MM.1S (cell line): ENCODE data around the gene SKA1.

Experiments used
- CTCF ChIP-seq: fragments of 300-600 bp; sonication (generic); IDR thresholded peaks from 2 replicates; pipeline ENCODE4 v1.5.1; 2016; ENCODE audit warnings: antibody characterized with exemption, low read length, mixed read lengths
- EZH2 ChIP-seq: fragments of 300-600 bp; sonication (generic); optimal IDR thresholded peaks from 2 replicates; pipeline ENCODE3; 2017; ENCODE audit warnings: low read depth, mild to moderate bottlenecking, antibody characterized with exemption, low read length, mixed read lengths
- EZH2phosphoT487 ChIP-seq: fragments of 300-600 bp; sonication (generic); IDR thresholded peaks from 2 replicates; pipeline ENCODE4 v1.6.1; 2018; ENCODE audit warnings: antibody characterized with exemption, low read length

- TF ChIP-seq CTCF: no peak
- TF ChIP-seq EZH2phosphoT487: no peak
- TF ChIP-seq EZH2: no peak
Observed at GRCh38 chr18:50358844-50359243, 16.0 kb upstream of the SKA1 start.
